K562 (cell line): ENCODE measurements around the gene SPATA25. TPM values are rescaled to one million over a fixed set of nuclear protein-coding genes. Genes with fewer than 3 reads are reported as not detected.

Source experiments
- BACH1 ChIP-seq: fragments of 200-800 bp; sonication (Bioruptor generic); IDR thresholded peaks from 2 replicates; pipeline ENCODE4 v1.6.1; 2016; ENCODE audit warnings: missing genetic modification characterization, missing compliant biosample characterization
- CBX5 ChIP-seq: IDR thresholded peaks from 2 replicates; pipeline ENCODE4 v1.6.1; 2014; ENCODE audit warnings: low read depth, borderline replicate concordance
- DPF2 ChIP-seq: fragments of 450-650 bp; IDR thresholded peaks from 2 replicates; pipeline ENCODE4 v1.6.1; 2016
- GTF2F1 ChIP-seq: IDR thresholded peaks from 2 replicates; pipeline ENCODE4 v1.6.1; 2011; ENCODE audit warnings: low read depth, low read length, improper control_type of control experiment
- HDAC6 ChIP-seq: IDR thresholded peaks from 2 replicates; pipeline ENCODE4 v1.6.1; 2012; ENCODE audit warnings: low read depth, mild to moderate bottlenecking, control low read depth, inconsistent platforms, low read length, moderate library complexity
- MAFK ChIP-seq: IDR thresholded peaks from 2 replicates; pipeline ENCODE4 v1.6.1; 2011; ENCODE audit warnings: low read length, improper control_type of control experiment
- MBD1 ChIP-seq: fragments of 250-450 bp; sonication (Bioruptor Pico); IDR thresholded peaks from 2 replicates; pipeline ENCODE4 v1.8.0; 2022; ENCODE audit warnings: inconsistent platforms
- NEUROD1 ChIP-seq: fragments of 150-350 bp; IDR thresholded peaks from 2 replicates; pipeline ENCODE4 v1.6.1; 2014; ENCODE audit warnings: borderline replicate concordance, low read length, low read depth; ENCODE audit not compliant: partially characterized antibody
- SIX5 ChIP-seq, 2 experiments: IDR thresholded peaks; 2 replicates each; pipeline ENCODE4 v1.6.1; 2011; ENCODE audit warnings: low read length in 2 of 2, borderline replicate concordance in 1 of 2, low read depth in 1 of 2, mild to moderate bottlenecking in 1 of 2, moderate library complexity in 1 of 2; ENCODE audit not compliant: insufficient read depth in 1 of 2
- TAF9B ChIP-seq: fragments of 450-650 bp; IDR thresholded peaks from 2 replicates; pipeline ENCODE4 v1.6.1; 2018; ENCODE audit warnings: mild to moderate bottlenecking; ENCODE audit not compliant: partially characterized antibody
- TCF15 ChIP-seq: fragments of 250-450 bp; sonication (Bioruptor Pico); IDR thresholded peaks from 2 replicates; pipeline ENCODE4 v1.8.0; 2022; ENCODE audit warnings: moderate library complexity, mild to moderate bottlenecking, inconsistent platforms
- YY1 ChIP-seq, 3 experiments: IDR thresholded peaks; 2 replicates each; pipeline ENCODE4 v1.6.1; 2011; ENCODE audit warnings: low read length in 2 of 3, mild to moderate bottlenecking in 2 of 3, moderate library complexity in 2 of 3, borderline replicate concordance in 1 of 3, control low read depth in 1 of 3, low read depth in 1 of 3; ENCODE audit not compliant: insufficient read depth in 3 of 3, insufficient replicate concordance in 2 of 3, control insufficient read depth in 1 of 3, insufficient read length in 1 of 3; ENCODE audit errors: extremely low read depth in 1 of 3
- ZKSCAN1 ChIP-seq: fragments of 150-350 bp; IDR thresholded peaks from 2 replicates; pipeline ENCODE4 v1.6.1; 2016; ENCODE audit warnings: low read depth, low read length
- ZNF121 ChIP-seq: sonication (generic); formaldehyde crosslinking; conservative IDR thresholded peaks from 2 replicates; pipeline ENCODE4 v1.8.0; 2022; ENCODE audit warnings: missing genetic modification reagents
- ZNF134 ChIP-seq: fragments of 250-450 bp; sonication (Bioruptor Pico); conservative IDR thresholded peaks from 2 replicates; pipeline ENCODE4 v1.4.0; 2020
- ZNF408 ChIP-seq: fragments of 250-450 bp; sonication (Bioruptor Pico); IDR thresholded peaks from 2 replicates; pipeline ENCODE4 v1.4.0; 2020; ENCODE audit warnings: low read depth, mild to moderate bottlenecking, moderate library complexity
- ZNF77 ChIP-seq: fragments of 250-450 bp; sonication (Bioruptor Pico); IDR thresholded peaks from 2 replicates; pipeline ENCODE4 v1.5.0; 2020
- ZZZ3 ChIP-seq: fragments of 450-650 bp; IDR thresholded peaks from 2 replicates; pipeline ENCODE4 v1.6.1; 2016; ENCODE audit warnings: antibody characterized with exemption, mild to moderate bottlenecking, moderate library complexity
- polyA plus RNA-seq, 8 experiments: library from polyadenylated mRNA; depleted of rRNA in 4 of 8; stranded (reverse) in 5 of 8; unstranded in 3 of 8; fragments of >200 nt; fragmentation: Nextera tagmentation in 2 of 8; fragmentation: Illumina TruSeq in 1 of 8; extraction: Ambion mirVana in 2 of 8; extraction: Trizol in 1 of 8; gene quantifications; 2 replicates each; pipeline versions ENCODE4 v1.2.1 to v1.2.3, GENCODE V29; 2011 to 2014; ENCODE audit warnings: inconsistent platforms in 1 of 8, missing spikeins in 1 of 8
- total RNA-seq, 7 experiments: library from RNA; depleted of rRNA in 6 of 7; stranded (reverse); fragments of >200 nt in 6 of 7; fragmentation: Illumina TruSeq in 2 of 7; extraction: Trizol in 2 of 7; gene quantifications; 2 replicates each; pipeline versions ENCODE4 v1.2.1 to v1.2.3, GENCODE V29; 2011 to 2021; ENCODE audit warnings: low replicate concordance in 1 of 7
- TF ChIP-seq, protein P1 (sequence below): fragments of 250-450 bp; sonication (Bioruptor Pico); IDR thresholded peaks from 2 replicates; pipeline ENCODE4 v1.8.0; 2022; ENCODE audit warnings: moderate library complexity, mild to moderate bottlenecking, inconsistent platforms
- TF ChIP-seq, protein P2 (sequence below), 2 experiments: fragments of 450-650 bp in 1 of 2; sonication (generic) in 1 of 2; formaldehyde crosslinking in 1 of 2; IDR thresholded peaks in 1 of 2; conservative IDR thresholded peaks in 1 of 2; 2 replicates each; pipeline versions ENCODE4 v1.6.1 to v1.8.1; 2016 to 2023; ENCODE audit warnings: mild to moderate bottlenecking in 2 of 2, moderate library complexity in 2 of 2, inconsistent platforms in 1 of 2, missing genetic modification reagents in 1 of 2
- TF ChIP-seq, protein P3 (sequence below): fragments of 250-450 bp; sonication (Bioruptor Pico); IDR thresholded peaks from 2 replicates; pipeline ENCODE4 v1.5.0; 2020; ENCODE audit warnings: mild to moderate bottlenecking

Gene SPATA25
- total and polyA plus RNA-seq, 9 of the 15 experiments (the other 6 are each of a cell fraction or from before 2014, with no cell fraction given), result 0.21 to 0.95 (median 0.53) TPM; not detected in 3

DNA sequence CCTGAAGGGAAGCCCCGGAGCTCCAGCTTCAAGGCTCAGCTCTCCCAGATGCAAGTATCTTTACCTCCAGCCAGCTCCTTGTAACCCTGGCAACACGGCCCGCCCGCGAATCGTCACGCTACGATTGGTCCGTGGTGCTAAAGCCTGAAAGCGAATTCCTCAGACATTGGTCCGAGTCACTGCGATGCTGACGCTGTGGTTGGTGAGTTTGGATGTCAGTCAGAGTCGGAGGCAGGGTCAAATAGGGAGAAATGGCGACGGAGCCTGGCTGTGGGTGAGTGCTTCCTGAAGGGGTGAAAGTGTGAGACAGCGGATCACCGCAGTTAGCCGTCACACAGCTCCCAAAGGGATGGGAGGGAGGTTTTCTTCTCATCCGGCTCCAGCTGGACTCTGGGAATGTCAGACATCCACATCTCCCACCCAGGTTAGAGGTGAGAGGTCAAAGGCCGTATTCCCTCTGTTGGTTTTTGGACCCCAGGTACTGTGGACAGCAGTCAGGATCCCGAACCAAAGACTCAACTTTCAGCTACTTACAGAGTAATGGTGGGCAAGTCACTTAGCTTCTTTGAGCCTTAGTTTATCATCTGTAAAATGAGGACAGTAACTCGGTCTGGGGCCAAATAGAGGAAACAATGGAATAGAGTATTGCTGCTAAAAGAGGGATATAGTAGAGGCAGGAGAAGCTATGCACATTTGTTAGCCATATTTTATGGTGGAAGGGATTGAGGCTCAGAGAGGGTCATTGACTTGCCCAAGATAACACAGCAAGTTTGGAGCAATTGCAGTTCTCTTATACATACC, 6.2 kb downstream of the SPATA25 start, which contains the start of gene ZSWIM1 (continued):
- TF ChIP-seq CBX5 (no peak), MAFK (0 out of 2 replicates have a peak, but pooled peaks have one; percentile 4), ZZZ3 (no peak), GTF2F1 (no peak), DPF2 (no peak; the same call in 1 of the 2 replicates), ZNF134 (no peak), MBD1 (CRISPR knock-in tag) (no peak), ZNF77 (CRISPR knock-in tag) (no peak), ZNF121 (CRISPR knock-in tag) (no peak), TCF15 (CRISPR knock-in tag) (no peak), SIX5 (IDR thresholded peaks at IDR 0.05; ENCODE audit: borderline replicate concordance in 1 of 2, insufficient read depth in 1 of 2, low read depth in 1 of 2, low read length in 2 of 2) (no peak), ZNF408 (no peak), BACH1 (tag) (no peak), ZKSCAN1 (no peak), YY1 (IDR thresholded peaks at IDR 0.05; ENCODE audit: borderline replicate concordance in 1 of 3, control insufficient read depth in 1 of 3, extremely low read depth in 1 of 3, insufficient read depth in 3 of 3, insufficient read length in 1 of 3, insufficient replicate concordance in 2 of 3, low read depth in 1 of 3, low read length in 2 of 3) (peak; percentile 90 to 97 (median 91)), TAF9B (peak; percentile 94), NEUROD1 (peak; percentile 99), HDAC6 (no peak)
- TF ChIP-seq, protein P1, sequence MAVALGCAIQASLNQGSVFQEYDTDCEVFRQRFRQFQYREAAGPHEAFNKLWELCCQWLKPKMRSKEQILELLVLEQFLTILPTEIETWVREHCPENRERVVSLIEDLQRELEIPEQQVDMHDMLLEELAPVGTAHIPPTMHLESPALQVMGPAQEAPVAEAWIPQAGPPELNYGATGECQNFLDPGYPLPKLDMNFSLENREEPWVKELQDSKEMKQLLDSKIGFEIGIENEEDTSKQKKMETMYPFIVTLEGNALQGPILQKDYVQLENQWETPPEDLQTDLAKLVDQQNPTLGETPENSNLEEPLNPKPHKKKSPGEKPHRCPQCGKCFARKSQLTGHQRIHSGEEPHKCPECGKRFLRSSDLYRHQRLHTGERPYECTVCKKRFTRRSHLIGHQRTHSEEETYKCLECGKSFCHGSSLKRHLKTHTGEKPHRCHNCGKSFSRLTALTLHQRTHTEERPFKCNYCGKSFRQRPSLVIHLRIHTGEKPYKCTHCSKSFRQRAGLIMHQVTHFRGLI, result no peak
- TF ChIP-seq, protein P2, sequence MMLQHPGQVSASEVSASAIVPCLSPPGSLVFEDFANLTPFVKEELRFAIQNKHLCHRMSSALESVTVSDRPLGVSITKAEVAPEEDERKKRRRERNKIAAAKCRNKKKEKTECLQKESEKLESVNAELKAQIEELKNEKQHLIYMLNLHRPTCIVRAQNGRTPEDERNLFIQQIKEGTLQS (IDR thresholded peaks at IDR 0.05), result no peak
- TF ChIP-seq, protein P2 (CRISPR knock-in tag; conservative IDR thresholded peaks at IDR 0.05), result no peak
- TF ChIP-seq, protein P3, sequence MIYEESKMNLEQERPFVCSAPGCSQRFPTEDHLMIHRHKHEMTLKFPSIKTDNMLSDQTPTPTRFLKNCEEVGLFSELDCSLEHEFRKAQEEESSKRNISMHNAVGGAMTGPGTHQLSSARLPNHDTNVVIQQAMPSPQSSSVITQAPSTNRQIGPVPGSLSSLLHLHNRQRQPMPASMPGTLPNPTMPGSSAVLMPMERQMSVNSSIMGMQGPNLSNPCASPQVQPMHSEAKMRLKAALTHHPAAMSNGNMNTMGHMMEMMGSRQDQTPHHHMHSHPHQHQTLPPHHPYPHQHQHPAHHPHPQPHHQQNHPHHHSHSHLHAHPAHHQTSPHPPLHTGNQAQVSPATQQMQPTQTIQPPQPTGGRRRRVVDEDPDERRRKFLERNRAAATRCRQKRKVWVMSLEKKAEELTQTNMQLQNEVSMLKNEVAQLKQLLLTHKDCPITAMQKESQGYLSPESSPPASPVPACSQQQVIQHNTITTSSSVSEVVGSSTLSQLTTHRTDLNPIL (CRISPR knock-in tag), result 0 out of 2 replicates have a peak, but pooled peaks have one; percentile 29
